ENCODE results near the gene LIFR. TPM values are rescaled to one million over a fixed set of nuclear protein-coding genes. Genes with fewer than 3 reads are reported as not detected.

LIFR gene
- polyA plus RNA-seq, 1 donor (not counting 4 experiments of a cell fraction or from before 2014, with no cell fraction given): 1.1 TPM

DNA sequence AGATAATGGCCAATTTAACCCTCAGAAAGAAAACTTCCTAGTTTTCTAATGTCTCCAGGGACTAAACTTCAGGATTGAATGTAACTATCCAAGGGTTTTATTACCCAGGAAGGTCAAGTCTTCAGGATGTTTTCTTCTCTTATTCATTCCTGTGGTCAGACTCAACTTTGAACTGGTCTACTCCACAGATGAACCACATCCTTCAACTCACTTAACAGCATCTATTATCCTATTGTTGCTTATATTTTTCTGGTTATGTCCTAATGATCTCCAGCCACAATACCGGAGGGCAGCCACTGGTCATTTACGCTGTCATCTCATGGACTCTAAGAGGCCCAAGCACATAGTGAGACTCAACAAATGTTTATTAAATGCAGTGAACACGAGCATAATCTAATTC is 47.2 kb upstream of the LIFR start:
- Histone ChIP-seq H3K9ac (ENCODE audit: control insufficient read depth, extremely low read depth, insufficient read depth, low read length) (no peak overlapping the region), H3K79me2 (ENCODE audit: control insufficient read depth, insufficient read depth, low read length) (no peaks in the 10 kb centered on the region), H4K20me1 (ENCODE audit: control insufficient read depth, extremely low read depth, insufficient read depth, low read length) (no peaks in the 10 kb centered on the region), H3K9me1 (ENCODE audit: control insufficient read depth, extremely low read depth, insufficient read depth, low read length) (no peaks in the 10 kb centered on the region), H2AFZ (ENCODE audit: control insufficient read depth, low read length) (no peak overlapping the region), H3K36me3 (ENCODE audit: control insufficient read depth in 2 of 2, extremely low read depth in 1 of 2, insufficient read depth in 2 of 2, low read length in 2 of 2) (no peaks in the 10 kb centered on the region), H3K4me2 (ENCODE audit: control insufficient read depth, extremely low read depth, insufficient read depth, low read depth, low read length) (no peak overlapping the region), H3K4me3 (ENCODE audit: control insufficient read depth in 2 of 3, extremely low read depth in 1 of 3, insufficient read depth in 2 of 3, low read depth in 1 of 3, low read length in 3 of 3) (no peak overlapping the region), H3K27ac (ENCODE audit: control insufficient read depth, insufficient read depth, low read length) (no peak overlapping the region), H3K27me3 (ENCODE audit: control insufficient read depth, extremely low read depth, insufficient read depth, low read length) (no peaks in the 10 kb centered on the region), H3K4me1 (ENCODE audit: control insufficient read depth, extremely low read depth, insufficient read depth, low read length) (peaks cover 25% of the 10 kb centered on the region), H3K9me3 (ENCODE audit: control insufficient read depth, low read depth, low read length) (no peaks in the 10 kb centered on the region)
- DNase-seq (ENCODE audit: low read depth, low spot score): no peak
- no peak for TF ChIP-seq EZH2 (IDR thresholded peaks at IDR 0.05; ENCODE audit: low read length)
- TF ChIP-seq, protein P1, sequence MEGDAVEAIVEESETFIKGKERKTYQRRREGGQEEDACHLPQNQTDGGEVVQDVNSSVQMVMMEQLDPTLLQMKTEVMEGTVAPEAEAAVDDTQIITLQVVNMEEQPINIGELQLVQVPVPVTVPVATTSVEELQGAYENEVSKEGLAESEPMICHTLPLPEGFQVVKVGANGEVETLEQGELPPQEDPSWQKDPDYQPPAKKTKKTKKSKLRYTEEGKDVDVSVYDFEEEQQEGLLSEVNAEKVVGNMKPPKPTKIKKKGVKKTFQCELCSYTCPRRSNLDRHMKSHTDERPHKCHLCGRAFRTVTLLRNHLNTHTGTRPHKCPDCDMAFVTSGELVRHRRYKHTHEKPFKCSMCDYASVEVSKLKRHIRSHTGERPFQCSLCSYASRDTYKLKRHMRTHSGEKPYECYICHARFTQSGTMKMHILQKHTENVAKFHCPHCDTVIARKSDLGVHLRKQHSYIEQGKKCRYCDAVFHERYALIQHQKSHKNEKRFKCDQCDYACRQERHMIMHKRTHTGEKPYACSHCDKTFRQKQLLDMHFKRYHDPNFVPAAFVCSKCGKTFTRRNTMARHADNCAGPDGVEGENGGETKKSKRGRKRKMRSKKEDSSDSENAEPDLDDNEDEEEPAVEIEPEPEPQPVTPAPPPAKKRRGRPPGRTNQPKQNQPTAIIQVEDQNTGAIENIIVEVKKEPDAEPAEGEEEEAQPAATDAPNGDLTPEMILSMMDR (optimal IDR thresholded peaks at IDR 0.05 in 1 of 3, IDR thresholded peaks at IDR 0.05 in 1 of 3, conservative IDR thresholded peaks at IDR 0.05 in 1 of 3; ENCODE audit: extremely low read depth in 1 of 3, insufficient read depth in 2 of 3, low read length in 3 of 3): no peak
- dilution Hi-C loops (cut with MboI; ENCODE audit: extremely low pct_ligation_motif_present, low sequenced_read_pairs): no loop called here
- no peak for FAIRE-seq

DNA sequence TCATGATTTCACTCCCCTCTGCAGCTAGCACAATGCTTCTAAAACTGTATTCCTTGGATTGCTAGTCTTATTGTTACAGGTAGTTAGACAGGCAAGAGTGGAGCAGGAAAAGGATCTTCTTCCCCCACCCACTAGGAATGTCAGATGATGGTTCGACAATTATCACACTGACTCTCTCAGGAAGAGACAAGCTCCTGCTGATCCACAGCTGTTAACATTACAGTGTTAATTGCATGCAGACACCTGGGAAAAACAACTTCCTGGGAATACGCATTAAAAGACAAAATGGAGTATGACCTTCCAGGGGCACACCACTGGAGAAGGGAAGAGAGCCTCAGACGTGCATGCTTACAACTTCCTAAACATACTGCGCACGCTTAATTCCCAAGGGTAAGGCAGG is 46.2 kb upstream of the LIFR start:
- H4K20me1 ChIP-seq (ENCODE audit: control insufficient read depth, extremely low read depth, insufficient read depth, low read length): no peaks in the 10 kb centered on the region
- H3K9me1 ChIP-seq (ENCODE audit: control insufficient read depth, extremely low read depth, insufficient read depth, low read length): no peaks in the 10 kb centered on the region
- dilution Hi-C loops (cut with MboI; ENCODE audit: extremely low pct_ligation_motif_present, low sequenced_read_pairs): no loop called here
- peaks cover 28% of the 10 kb centered on the region for H3K4me1 ChIP-seq (ENCODE audit: control insufficient read depth, extremely low read depth, insufficient read depth, low read length)
- H3K27me3 ChIP-seq (ENCODE audit: control insufficient read depth, extremely low read depth, insufficient read depth, low read length): no peaks in the 10 kb centered on the region
- H3K4me3 ChIP-seq (ENCODE audit: control insufficient read depth in 2 of 3, extremely low read depth in 1 of 3, insufficient read depth in 2 of 3, low read depth in 1 of 3, low read length in 3 of 3): no peak overlapping the region
- H3K4me2 ChIP-seq (ENCODE audit: control insufficient read depth, extremely low read depth, insufficient read depth, low read depth, low read length): no peak overlapping the region
- no peak overlapping the region for H2AFZ ChIP-seq (ENCODE audit: control insufficient read depth, low read length)
- DNase-seq (ENCODE audit: low read depth, low spot score) (no peak), FAIRE-seq (no peak)
- H3K36me3 ChIP-seq (ENCODE audit: control insufficient read depth in 2 of 2, extremely low read depth in 1 of 2, insufficient read depth in 2 of 2, low read length in 2 of 2): no peaks in the 10 kb centered on the region
- H3K9me3 ChIP-seq (ENCODE audit: control insufficient read depth, low read depth, low read length): no peaks in the 10 kb centered on the region
- H3K9ac ChIP-seq (ENCODE audit: control insufficient read depth, extremely low read depth, insufficient read depth, low read length): no peak overlapping the region
- no peaks in the 10 kb centered on the region for H3K79me2 ChIP-seq (ENCODE audit: control insufficient read depth, insufficient read depth, low read length)
- TF ChIP-seq EZH2 (IDR thresholded peaks at IDR 0.05; ENCODE audit: low read length): no peak
- TF ChIP-seq, protein P1 (optimal IDR thresholded peaks at IDR 0.05 in 1 of 3, IDR thresholded peaks at IDR 0.05 in 1 of 3, conservative IDR thresholded peaks at IDR 0.05 in 1 of 3; ENCODE audit: extremely low read depth in 1 of 3, insufficient read depth in 2 of 3, low read length in 3 of 3): no peak
- no peak overlapping the region for H3K27ac ChIP-seq (ENCODE audit: control insufficient read depth, insufficient read depth, low read length)
